NCI-H510A (cell line): ENCODE data around the gene GMIP.
"Not testable (repeated sequence)": the region's sequence is repeated elsewhere in the genome, so short reads cannot be mapped to it uniquely, and the experiment has no call there.

ENCODE experiments used
- DNase-seq: peaks from one replicate; lab custom pipeline; 2025; lab: John Stamatoyannopoulos, UW

The GMIP gene

DNA sequence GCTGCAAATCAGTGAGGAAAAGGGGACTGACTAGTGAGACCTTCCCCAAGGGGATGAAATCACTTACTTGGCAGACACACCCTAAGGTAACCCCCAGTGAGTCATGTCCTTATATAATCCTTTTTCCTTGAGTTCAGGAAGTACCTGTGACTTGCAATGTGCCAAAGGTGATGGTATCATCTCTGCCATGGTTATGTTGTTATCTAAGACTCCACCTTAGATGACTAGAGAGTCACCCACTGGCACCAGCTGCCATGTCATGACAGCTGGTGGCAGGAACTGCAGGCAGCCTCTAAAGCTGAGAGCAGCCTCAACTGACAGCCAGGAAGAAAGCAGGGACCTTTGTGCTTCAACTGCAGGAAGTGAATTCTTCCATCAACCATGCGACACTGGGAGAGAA lies 37.4 kb downstream of the GMIP start:
- no peak for DNase-seq

DNA sequence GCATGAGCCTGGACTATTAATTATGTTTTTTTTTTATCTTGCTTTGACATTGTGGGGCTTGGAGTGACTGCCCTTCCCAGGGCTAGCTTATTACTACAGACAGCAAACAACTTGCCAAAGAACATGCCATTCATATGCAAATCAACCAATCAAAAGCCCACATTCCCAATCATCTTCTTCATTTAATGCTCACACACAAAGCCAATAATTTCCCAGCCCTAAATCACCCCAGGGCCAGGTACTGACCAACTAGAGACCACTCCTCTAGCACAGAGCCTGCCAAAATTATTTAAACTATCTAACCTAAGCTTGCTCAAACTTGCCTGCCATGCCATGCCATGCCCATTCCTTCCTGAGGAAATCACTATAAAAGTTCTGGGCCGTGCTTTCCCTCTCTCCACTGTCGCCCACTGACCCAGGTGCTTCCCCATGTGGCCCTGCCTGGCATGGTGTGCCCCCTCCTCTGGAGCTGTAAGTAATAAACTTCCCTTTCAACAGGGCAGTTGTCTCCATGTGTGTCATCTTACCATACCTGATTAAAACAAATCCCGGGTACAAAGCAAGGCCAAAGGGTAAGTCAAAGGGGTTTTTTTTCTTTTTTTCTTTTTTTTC lies 40.6 kb downstream of the GMIP start:
- DNase-seq: no peak

GRCh38 chr19:19602136-19602712 lies 41.2 kb downstream of the GMIP start:
- no peak for DNase-seq

DNA sequence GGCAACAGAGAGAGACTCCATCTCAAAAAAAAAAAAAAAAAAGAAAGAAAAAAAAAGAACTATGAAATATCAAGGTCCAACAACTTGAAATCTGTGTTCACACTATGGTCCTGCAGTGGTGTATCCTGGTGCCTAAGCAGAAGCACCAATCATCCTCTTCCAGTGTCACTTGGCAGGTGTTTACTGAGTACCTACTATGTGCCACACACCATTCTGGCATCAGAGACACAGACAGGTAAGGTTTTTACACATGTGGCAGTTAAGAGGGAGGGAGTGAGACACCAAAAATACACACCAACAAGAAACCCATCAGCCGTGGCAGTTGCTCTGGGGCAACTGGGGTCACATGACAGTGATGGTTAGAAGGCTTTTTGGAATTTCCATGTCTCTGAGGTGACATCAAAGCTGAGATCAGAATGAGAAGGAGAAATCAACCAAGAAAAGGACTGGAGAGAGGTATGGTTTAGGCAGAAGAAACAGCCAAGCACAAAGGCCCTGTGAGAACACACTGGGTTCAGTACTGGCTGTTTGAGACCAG lies 42.6 kb downstream of the GMIP start:
- no peak for DNase-seq

DNA sequence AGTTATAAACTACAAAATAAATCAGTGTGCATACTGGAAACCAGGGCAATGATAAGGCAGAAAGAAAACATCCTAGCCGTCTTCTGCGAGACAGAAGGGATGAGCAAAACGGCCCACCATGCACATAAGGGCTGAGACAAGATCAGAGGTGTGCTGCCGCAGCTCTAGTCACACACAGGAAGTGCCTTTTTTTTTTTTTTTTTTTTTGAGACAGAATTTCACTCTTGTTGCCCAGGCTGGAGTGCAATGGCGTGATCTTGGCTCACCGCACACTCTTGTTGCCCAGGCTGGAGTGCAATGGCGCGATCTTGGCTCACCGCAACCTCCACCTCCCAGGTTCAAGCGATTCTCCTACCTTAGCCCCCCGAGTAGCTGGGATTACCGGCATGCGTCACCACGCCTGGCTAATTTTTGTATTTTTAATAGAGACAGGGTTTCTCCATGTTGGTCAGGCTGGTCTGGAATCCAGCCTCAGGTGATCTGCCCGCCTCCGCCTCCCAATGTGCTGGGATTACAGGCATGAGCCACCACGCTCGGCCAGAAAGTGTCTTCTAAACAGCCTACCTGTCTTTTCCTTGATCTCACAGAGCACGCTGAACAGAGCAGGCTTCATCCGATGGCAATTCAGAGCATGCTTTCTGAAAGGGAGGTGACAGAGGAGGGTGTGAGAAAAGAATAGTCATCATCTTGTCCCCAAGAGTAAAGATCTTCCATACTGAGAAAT lies 44.6 kb downstream of the GMIP start:
- DNase-seq: not testable (repeated sequence)

- DNase-seq: no peak
These were observed 45.6 kb downstream of the GMIP start for GRCh38 chr19:19597809-19598306.

- DNase-seq: no peak
These were observed 48.2 kb downstream of the GMIP start for GRCh38 chr19:19595171-19595701.

- no peak for DNase-seq
These were observed 49.1 kb downstream of the GMIP start for GRCh38 chr19:19594381-19594780.

DNA sequence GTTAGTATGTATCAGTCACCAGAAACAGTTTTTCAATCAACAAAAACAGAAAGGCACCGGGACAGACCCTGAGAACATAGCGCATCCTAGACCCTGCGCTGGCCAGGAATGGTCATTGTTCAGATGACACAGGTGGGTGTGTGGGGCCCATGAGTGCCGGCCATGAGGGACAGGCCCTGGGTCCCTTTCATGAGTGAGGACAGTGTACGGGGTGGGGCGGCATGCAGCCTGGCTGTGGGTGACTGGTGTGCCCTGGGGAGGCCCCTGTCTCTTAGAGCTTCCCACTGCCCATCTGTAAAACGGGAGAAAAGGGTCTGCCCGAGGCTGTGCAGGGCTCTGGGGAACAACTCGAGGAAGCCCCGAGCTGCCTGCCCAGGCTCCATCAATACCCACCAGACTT lies 50.8 kb downstream of the GMIP start:
- DNase-seq: no peak

GRCh38 chr19:19591133-19591825 lies 52.2 kb downstream of the GMIP start:
- no peak for DNase-seq

DNA sequence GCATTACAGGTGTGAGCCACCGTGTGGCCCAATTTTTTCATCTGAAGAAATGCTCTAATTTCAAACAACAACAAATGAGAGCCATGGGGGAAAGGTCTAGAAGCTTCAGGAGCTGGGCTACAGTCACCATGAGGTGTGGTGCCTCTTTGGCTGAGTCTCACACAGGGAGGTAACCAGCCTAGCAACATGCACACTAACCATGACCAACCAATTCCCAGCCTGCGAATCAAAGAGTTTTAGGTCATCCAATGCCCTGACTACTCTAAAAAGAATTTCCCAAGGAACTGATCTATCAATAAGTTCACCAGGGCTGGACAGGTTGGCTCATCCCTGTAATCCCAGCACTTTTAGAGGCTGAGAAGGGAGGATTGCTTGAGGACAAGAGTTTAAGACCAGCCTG lies 54.9 kb downstream of the GMIP start:
- no peak for DNase-seq

DNA sequence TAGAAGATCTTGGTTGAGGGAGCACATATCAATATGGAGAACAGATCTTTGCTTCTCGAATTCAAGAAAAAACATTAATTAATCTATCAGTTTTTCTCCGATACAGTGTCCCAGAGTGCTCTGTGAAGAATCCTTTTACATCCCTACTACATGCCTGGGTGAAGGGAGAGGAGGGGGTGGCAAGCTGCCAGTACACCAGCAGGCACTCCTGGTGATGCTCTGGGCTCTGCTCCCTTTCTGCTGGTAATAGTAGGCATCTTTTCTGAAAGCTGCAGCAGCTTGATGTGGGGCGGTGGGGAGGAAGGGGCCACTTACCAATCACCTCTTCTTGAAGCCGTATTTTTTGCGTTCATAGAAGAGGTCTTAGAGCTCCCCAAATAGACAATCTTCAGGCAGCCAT lies 55.7 kb downstream of the GMIP start:
- no peak for DNase-seq

- DNase-seq: no peak
These were observed 59.1 kb downstream of the GMIP start for GRCh38 chr19:19584356-19584755.

GRCh38 chr19:19582471-19582870 lies 61.0 kb downstream of the GMIP start:
- DNase-seq: no peak

- DNase-seq: no peak
These were observed 62.1 kb downstream of the GMIP start for GRCh38 chr19:19581391-19581790.

DNA sequence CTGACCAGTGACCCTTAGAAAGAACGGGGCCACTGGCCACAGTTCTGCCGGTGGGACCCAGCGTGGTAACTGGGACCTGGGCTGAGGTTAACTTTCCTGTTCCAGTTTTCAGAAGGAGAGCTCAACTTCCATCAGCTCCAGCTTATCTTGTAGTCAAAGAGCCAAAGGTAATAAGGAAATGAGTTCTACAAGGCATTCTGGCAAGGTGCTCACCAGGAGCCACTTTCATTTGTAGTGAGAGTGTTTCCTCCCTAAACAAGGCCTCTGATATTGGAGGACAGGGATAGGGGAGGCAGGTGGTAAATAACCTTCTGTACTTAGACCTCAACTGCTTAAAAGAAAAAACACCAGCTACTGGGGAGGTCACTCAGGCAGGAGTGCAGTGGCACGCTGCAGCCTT lies 63.0 kb downstream of the GMIP start:
- DNase-seq: no peak

GRCh38 chr19:19579533-19580361 lies 63.7 kb downstream of the GMIP start:
- DNase-seq: no peak
